ENCODE data around the gene PPCS. TPM values are rescaled to one million over a fixed set of nuclear protein-coding genes. Genes with fewer than 3 reads are reported as not detected.

PPCS gene
- total RNA-seq: 10 to 100 TPM; 46.3 to 92.4 (median 64.0) TPM

DNA sequence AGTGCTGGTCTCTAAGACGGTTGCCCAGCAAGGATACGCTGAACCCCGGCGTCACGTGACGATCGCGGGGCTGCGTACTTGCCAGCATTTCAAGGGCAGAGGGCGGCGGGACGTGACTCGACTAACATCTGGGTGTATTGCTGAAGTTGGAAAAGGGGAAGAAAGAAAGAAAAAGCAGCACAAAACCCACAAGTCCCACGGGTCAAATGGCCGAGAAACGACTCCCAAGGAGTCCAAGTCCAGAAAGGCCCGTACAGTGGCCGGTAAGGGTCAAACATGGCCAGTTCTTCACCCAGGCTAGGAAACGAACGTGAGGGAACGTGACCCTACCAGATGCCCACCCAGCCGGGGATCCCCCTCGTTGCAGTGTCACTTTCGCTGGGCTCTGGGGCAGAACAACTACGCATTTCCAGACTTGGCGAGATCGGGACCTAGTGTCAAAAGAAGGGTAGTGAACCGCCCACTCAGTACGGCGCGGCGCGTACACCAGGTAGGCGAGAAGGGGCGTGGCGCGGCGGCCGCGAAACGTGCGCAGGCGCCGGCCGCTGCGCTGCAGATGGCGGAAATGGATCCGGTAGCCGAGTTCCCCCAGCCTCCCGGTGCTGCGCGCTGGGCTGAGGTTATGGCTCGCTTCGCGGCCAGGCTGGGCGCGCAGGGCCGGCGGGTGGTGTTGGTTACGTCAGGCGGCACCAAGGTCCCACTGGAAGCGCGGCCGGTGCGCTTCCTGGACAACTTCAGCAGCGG, at the start of gene PPCS, which contains the start of gene ZMYND12:
Gene PPCS, plus strand, starts transcription at position 534 of the 744 bp plus-strand sequence. Its CDS starts 23 bp downstream, at position 557.
Gene ZMYND12, minus strand, starts transcription at position 13 of the 744 bp plus-strand sequence. CDS start 25 bp downstream, outside the sequence.
- TF ChIP-seq, protein P1, sequence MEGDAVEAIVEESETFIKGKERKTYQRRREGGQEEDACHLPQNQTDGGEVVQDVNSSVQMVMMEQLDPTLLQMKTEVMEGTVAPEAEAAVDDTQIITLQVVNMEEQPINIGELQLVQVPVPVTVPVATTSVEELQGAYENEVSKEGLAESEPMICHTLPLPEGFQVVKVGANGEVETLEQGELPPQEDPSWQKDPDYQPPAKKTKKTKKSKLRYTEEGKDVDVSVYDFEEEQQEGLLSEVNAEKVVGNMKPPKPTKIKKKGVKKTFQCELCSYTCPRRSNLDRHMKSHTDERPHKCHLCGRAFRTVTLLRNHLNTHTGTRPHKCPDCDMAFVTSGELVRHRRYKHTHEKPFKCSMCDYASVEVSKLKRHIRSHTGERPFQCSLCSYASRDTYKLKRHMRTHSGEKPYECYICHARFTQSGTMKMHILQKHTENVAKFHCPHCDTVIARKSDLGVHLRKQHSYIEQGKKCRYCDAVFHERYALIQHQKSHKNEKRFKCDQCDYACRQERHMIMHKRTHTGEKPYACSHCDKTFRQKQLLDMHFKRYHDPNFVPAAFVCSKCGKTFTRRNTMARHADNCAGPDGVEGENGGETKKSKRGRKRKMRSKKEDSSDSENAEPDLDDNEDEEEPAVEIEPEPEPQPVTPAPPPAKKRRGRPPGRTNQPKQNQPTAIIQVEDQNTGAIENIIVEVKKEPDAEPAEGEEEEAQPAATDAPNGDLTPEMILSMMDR (IDR thresholded peaks at IDR 0.05; ENCODE audit: low read depth): no peak

- TF ChIP-seq, protein P1 (IDR thresholded peaks at IDR 0.05; ENCODE audit: low read depth): no peak
Measured at GRCh38 chr1:42414551-42415496, 41.5 kb upstream of the PPCS start.

DNA sequence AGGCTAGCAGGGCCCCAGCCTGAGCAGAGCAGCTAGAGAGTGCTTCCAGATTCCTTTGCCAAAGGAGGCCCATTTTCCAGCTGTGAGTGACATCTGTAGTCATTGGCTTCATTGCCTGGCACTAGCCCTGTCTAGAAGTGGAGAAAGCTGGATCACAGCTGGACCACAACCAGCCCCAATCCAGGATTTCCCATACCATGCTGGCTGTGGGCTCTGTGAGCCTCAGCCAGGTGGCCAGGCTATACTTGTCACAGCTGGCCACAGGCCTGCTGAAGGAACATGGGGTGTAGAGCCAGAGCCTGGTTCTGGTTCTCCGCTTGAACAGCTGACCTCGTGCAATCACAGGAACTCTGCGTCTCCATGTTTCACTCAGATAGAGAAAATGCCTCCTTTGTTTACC, 39.2 kb upstream of the PPCS start:
- TF ChIP-seq, protein P1 (IDR thresholded peaks at IDR 0.05; ENCODE audit: low read depth): no peak

DNA sequence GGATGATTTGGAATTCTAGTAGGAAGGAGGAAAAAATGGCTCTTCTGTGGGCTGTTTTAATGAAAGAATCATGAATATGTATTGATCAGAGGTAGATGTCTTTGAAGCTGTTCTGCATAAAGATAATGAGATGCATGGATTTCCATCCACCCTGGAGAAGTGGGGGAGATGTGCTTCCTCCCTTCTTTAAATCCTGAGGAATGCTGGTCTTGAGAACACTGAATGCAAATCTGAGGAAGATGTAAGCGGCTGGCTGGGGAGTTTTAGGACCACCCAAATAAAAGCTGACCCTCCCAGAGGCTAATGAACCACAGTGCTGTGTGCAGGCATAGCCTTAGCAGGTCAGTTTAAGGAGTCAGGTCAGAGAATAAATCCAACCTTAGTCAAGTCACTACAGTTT, 37.8 kb upstream of the PPCS start:
- TF ChIP-seq, protein P1 (IDR thresholded peaks at IDR 0.05; ENCODE audit: low read depth): no peak

DNA sequence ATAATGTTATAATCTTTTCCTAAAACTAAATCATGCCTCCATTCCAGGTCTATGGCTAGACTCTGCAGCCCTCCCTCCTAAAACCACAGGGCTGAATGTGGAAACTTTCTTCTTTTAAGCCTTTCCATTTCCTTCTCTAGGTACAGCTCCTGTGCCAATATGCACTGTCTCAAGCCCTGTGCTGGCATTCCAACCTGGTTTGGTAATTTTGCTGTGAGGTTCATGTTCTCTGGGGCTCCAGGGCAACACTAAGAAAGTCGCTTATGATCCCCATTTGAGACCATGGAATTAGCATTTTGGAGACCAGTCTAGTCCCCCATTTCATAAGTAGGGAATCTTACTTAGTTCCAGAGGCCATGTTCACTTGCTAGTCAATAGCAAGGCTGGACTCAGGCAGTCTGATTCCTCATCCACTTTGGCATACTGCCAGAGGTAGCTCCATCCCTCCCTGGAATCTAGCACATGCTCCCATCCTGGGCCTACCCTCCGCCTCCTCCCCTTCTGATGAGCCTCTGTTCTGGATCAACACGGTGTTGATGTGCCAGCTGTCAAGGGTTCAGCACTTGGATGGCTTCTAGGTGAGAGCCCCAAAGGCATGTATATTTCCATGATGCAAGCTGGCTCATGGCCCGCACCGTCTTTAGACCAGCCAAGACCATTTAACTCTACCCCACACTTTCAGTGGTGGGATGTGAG, 37.1 kb upstream of the PPCS start:
- TF ChIP-seq, protein P1 (IDR thresholded peaks at IDR 0.05; ENCODE audit: low read depth): no peak

GRCh38 chr1:42420121-42420520, 36.2 kb upstream of the PPCS start:
- TF ChIP-seq, protein P1 (IDR thresholded peaks at IDR 0.05; ENCODE audit: low read depth): no peak

Measured in subcutaneous adipose tissue (tissue), 4 donors.